GM21717 (cell line): Measurements from ENCODE around the gene DPYSL4.
"Not testable (repeated sequence)": the region's sequence is repeated elsewhere in the genome, so short reads cannot be mapped to it uniquely, and the experiment has no call there.

Source experiments
- ATAC-seq: cut with Tn5 transposase; IDR thresholded peaks from one replicate; pipeline ENCODE4 v1.9.1; 2021; ENCODE audit warnings: mild to moderate bottlenecking, moderate library complexity; ENCODE audit not compliant: unreplicated experiment

Gene DPYSL4

GRCh38 chr10:132149271-132149670 is 37.5 kb upstream of the DPYSL4 start:
- ATAC-seq, result no peak

GRCh38 chr10:132149917-132150316 is 36.8 kb upstream of the DPYSL4 start:
- ATAC-seq, result no peak

- no peak for ATAC-seq
Observed at GRCh38 chr10:132150777-132151176, 36.0 kb upstream of the DPYSL4 start.

- ATAC-seq, result no peak
Observed at GRCh38 chr10:132151286-132151950, 35.3 kb upstream of the DPYSL4 start.

GRCh38 chr10:132151951-132152505 is 34.7 kb upstream of the DPYSL4 start:
- ATAC-seq, result no peak

GRCh38 chr10:132152896-132153580 is 33.7 kb upstream of the DPYSL4 start:
- ATAC-seq, result no peak

- no peak for ATAC-seq
Observed at GRCh38 chr10:132153616-132154217, 33.0 kb upstream of the DPYSL4 start.

- ATAC-seq, result no peak
Observed at GRCh38 chr10:132154440-132154839, 32.3 kb upstream of the DPYSL4 start.

- no peak for ATAC-seq
Observed at GRCh38 chr10:132154931-132155330, 31.8 kb upstream of the DPYSL4 start.

- no peak for ATAC-seq
Observed at GRCh38 chr10:132155723-132156381, 30.9 kb upstream of the DPYSL4 start.

- no peak for ATAC-seq
Observed at GRCh38 chr10:132156382-132156781, 30.4 kb upstream of the DPYSL4 start.

GRCh38 chr10:132157101-132157500 is 29.6 kb upstream of the DPYSL4 start:
- ATAC-seq, result no peak

GRCh38 chr10:132158122-132158741 is 28.5 kb upstream of the DPYSL4 start:
- ATAC-seq, result no peak

- no peak for ATAC-seq
Observed at GRCh38 chr10:132158823-132159222, 27.9 kb upstream of the DPYSL4 start.

GRCh38 chr10:132159302-132160230 is 27.2 kb upstream of the DPYSL4 start:
- not testable (repeated sequence) for ATAC-seq

GRCh38 chr10:132160231-132160630 is 26.5 kb upstream of the DPYSL4 start:
- ATAC-seq, result not testable (repeated sequence)

- not testable (repeated sequence) for ATAC-seq
Observed at GRCh38 chr10:132160834-132161622, 25.7 kb upstream of the DPYSL4 start.

- no peak for ATAC-seq
Observed at GRCh38 chr10:132162021-132162531, 24.7 kb upstream of the DPYSL4 start.
